ENCODE measurements around the gene CD27. TPM values are rescaled to one million over a fixed set of nuclear protein-coding genes. Genes with fewer than 3 reads are reported as not detected.

Gene CD27
- total RNA-seq, 1 experiment from 2014 or later = 0.28 TPM

DNA sequence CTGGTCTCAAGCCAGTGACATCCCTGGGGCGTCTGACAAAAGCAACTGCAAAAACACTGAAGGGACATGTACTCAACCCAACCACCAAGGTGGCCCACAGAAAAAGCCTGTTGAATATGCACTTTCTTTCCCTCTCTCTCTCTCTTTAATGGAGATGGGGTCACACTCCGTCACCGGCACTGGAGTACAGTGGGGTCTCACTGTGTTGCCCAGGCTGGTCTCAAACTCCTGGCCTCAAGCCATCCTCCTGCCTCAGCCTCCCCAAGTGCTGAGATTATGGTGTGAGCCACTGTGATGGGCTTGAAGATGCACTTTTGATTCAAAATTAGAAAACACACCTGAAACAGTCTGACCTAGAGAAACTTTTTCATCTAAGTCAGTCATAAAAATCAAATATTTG, 7.2 kb upstream of the CD27 start:
- Mint-ChIP-seq H3K4me3 (no peak overlapping the region), H3K27ac (no peak overlapping the region), H3K4me1 (peaks cover 26% of the 10 kb centered on the region), H3K27me3 (ENCODE audit: low read depth) (no peaks in the 10 kb centered on the region), H3K36me3 (no peaks in the 10 kb centered on the region), H3K9me3 (peaks cover 3% of the 10 kb centered on the region)
- ChIA-PET CTCF (interaction anchor here (2.2 kb wide), 1 partner anchor 28 kb away, joined by 8 read pairs; no protein-coding TSS in a partner anchor), POLR2A (no interaction called here)
- DNase-seq (ENCODE audit: low spot score) (no peak), ATAC-seq (no peak)
- TF ChIP-seq ZNF121 (CRISPR knock-in tag; IDR thresholded peaks at IDR 0.05) (peak; percentile 97), NFE2L1 (CRISPR knock-in tag; IDR thresholded peaks at IDR 0.05) (no peak)

DNA sequence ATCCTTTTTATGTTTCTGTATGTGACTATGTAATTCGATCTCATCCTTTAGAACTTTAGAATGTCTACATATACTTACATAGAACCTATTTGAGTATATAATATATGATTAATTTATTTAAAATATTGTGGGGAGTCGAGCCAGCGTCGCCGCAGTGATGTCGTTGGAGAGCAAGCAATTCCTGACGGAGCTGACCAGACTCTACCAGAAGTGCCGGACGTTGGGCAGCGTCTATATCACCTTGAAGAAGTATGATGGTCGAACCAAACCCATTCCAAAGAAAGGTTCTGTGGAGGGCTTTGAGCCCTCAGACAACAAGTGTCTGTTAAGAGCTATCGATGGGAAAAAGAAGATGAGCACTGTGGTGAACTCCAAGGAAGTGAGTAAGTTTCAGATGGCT, 6.4 kb upstream of the CD27 start:
- no peaks in the 10 kb centered on the region for H3K27me3 Mint-ChIP-seq (ENCODE audit: low read depth)
- TF ChIP-seq STAT6 (CRISPR knock-in tag; conservative IDR thresholded peaks at IDR 0.05; ENCODE audit: low read depth) = no peak
- no peak overlapping the region for H3K27ac Mint-ChIP-seq
- DNase-seq (ENCODE audit: low spot score) = no peak
- no peaks in the 10 kb centered on the region for H3K36me3 Mint-ChIP-seq
- H3K9me3 Mint-ChIP-seq = peaks cover 3% of the 10 kb centered on the region
- CTCF ChIA-PET = interaction anchor here (1.5 to 1.6 kb wide), 2 partner anchors 27 to 99 kb away, joined by 4 to 10 read pairs; no protein-coding TSS in a partner anchor
- H3K4me1 Mint-ChIP-seq = peaks cover 20% of the 10 kb centered on the region
- H3K4me3 Mint-ChIP-seq = no peak overlapping the region
- POLR2A ChIA-PET = interaction anchor here (0.7 to 1.2 kb wide), 2 partner anchors 19 to 87 kb away, joined by 3 read pairs; no protein-coding TSS in a partner anchor
- ATAC-seq = no peak

DNA sequence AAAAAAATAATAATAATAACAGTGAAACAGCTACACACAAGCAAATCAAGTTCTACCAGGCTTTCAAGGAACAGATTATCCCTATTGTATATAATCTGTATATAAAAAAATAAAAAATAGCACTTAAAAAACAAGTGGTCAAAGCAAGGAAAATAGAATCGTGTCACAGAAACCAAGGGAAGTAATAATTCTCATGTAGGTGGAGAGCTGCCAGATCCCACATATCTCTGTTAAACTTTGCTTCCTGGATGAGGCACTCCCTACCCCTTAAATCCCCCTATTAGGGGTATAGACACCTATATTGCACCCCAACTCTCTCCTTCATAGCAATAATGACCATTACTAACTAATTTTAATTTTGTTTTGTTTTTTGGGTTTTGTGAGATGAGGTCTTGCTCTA, 4.4 kb upstream of the CD27 start:
- Mint-ChIP-seq H3K27me3 (ENCODE audit: low read depth) (no peaks in the 10 kb centered on the region), H3K27ac (no peak overlapping the region), H3K4me3 (no peak overlapping the region), H3K4me1 (peaks cover 11% of the 10 kb centered on the region), H3K9me3 (peaks cover 3% of the 10 kb centered on the region), H3K36me3 (no peaks in the 10 kb centered on the region)
- ChIA-PET POLR2A (no interaction called here), CTCF (interaction anchor here (1.0 kb wide), 1 partner anchor 25 kb away, joined by 4 read pairs; no protein-coding TSS in a partner anchor)
- ATAC-seq (no peak), DNase-seq (ENCODE audit: low spot score) (no peak)
- TF ChIP-seq PRRX2 (CRISPR knock-in tag; IDR thresholded peaks at IDR 0.05) (no peak), ZNF317 (CRISPR knock-in tag; IDR thresholded peaks at IDR 0.05; ENCODE audit: borderline replicate concordance, low read depth) (no peak), ATF2 (CRISPR knock-in tag; IDR thresholded peaks at IDR 0.05; ENCODE audit: borderline replicate concordance, low read depth) (no peak), ZNF232 (CRISPR knock-in tag; IDR thresholded peaks at IDR 0.05) (no peak), NR2C2 (CRISPR knock-in tag; IDR thresholded peaks at IDR 0.05) (no peak), SMAD4 (CRISPR knock-in tag; IDR thresholded peaks at IDR 0.05) (no peak), E2F5 (CRISPR knock-in tag; IDR thresholded peaks at IDR 0.05) (no peak), MLX (CRISPR knock-in tag; IDR thresholded peaks at IDR 0.05) (no peak), CREB1 (CRISPR knock-in tag; IDR thresholded peaks at IDR 0.05) (no peak), EMX1 (CRISPR knock-in tag; IDR thresholded peaks at IDR 0.05) (no peak)

- no peak overlapping the region for H3K27ac Mint-ChIP-seq
- ChIA-PET CTCF (interaction anchor here (0.7 to 5.5 kb wide), 6 partner anchors 9 to 117 kb away, joined by 3 to 25 read pairs (median 4); partner anchors contain the start of gene MRPL51), POLR2A (no interaction called here)
- ATAC-seq (no peak), DNase-seq (ENCODE audit: low spot score) (no peak)
- H3K4me1 Mint-ChIP-seq = peaks cover 8% of the 10 kb centered on the region
- H3K4me3 Mint-ChIP-seq = no peak overlapping the region
- no peak for TF ChIP-seq ZNF281 (CRISPR knock-in tag; IDR thresholded peaks at IDR 0.05)
- no peaks in the 10 kb centered on the region for H3K9me3 Mint-ChIP-seq
- no peaks in the 10 kb centered on the region for H3K27me3 Mint-ChIP-seq (ENCODE audit: low read depth)
- H3K36me3 Mint-ChIP-seq = no peaks in the 10 kb centered on the region
Measured at GRCh38 chr12:6442836-6443235, 1.9 kb upstream of the CD27 start.
